ENCODE results near the gene NPRL2. TPM values are rescaled to one million over a fixed set of nuclear protein-coding genes. Genes with fewer than 3 reads are reported as not detected.

NPRL2 gene
- total and polyA plus RNA-seq, 9 of the 15 experiments (the other 6 are each of a cell fraction or from before 2014, with no cell fraction given): 17.4 to 40.4 (median 24.4) TPM

DNA sequence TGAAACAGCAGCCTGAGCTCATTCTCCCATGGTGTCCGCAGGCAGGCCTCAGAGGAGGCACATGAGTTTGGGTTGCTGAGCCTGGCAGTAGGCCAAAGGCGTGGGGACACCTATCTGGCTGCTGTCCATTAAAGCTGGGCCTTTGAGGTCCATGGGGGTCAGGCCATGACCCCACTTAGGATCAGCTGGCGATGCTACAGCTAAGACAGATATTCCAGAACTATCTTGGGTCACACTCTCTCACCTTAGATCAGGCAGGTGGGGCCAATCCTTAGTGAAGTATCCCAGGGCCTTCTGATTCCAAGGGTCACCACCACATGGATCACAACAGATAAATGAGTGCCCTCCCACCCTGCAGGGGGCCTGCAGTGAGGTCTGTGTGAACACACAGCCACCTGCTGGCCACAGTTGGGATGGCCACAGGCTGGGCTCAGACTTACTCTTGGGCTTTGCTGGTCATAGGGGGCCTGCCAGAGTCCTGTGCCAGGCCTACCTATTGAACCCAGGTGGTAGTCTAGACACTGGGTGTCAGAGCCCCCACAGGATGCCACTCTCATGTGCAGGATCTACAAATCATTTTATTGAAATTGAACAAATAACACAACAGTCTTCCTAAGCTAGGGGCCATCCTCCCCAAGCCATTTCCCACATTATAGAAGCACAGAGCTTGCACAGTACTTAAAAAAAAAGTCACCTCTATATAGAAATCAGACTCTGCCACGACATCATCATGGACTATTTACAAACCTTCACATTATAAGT, 26.0 kb downstream of the NPRL2 start (continued):
- no peak for TF ChIP-seq HES1 (IDR thresholded peaks at IDR 0.05; ENCODE audit: low read depth)
- TF ChIP-seq CHD1 (IDR thresholded peaks at IDR 0.05; ENCODE audit: low read length): no peak
- peak; percentile 61 for TF ChIP-seq ZNF592 (IDR thresholded peaks at IDR 0.05)
- no peak for TF ChIP-seq TFAM (CRISPR knock-in tag; conservative IDR thresholded peaks at IDR 0.05)
- TF ChIP-seq RBM14 (IDR thresholded peaks at IDR 0.05; ENCODE audit: borderline replicate concordance, insufficient read depth, low read depth, low read length): no peak
- no peak for TF ChIP-seq PTTG1 (tag; IDR thresholded peaks at IDR 0.05; ENCODE audit: low read depth)
- TF ChIP-seq, protein P1, sequence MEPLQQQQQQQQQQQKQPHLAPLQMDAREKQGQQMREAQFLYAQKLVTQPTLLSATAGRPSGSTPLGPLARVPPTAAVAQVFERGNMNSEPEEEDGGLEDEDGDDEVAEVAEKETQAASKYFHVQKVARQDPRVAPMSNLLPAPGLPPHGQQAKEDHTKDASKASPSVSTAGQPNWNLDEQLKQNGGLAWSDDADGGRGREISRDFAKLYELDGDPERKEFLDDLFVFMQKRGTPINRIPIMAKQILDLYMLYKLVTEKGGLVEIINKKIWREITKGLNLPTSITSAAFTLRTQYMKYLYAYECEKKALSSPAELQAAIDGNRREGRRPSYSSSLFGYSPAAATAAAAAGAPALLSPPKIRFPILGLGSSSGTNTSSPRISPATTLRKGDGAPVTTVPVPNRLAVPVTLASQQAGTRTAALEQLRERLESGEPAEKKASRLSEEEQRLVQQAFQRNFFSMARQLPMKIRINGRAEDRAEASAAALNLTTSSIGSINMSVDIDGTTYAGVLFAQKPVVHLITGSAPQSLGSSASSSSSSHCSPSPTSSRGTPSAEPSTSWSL (CRISPR knock-in tag; IDR thresholded peaks at IDR 0.05; ENCODE audit: borderline replicate concordance): no peak

Measured in K562 (cell line).